ENCODE measurements around the gene OR1E2.
"Not testable (repeated sequence)": the region's sequence is repeated elsewhere in the genome, so short reads cannot be mapped to it uniquely, and the experiment has no call there.

The OR1E2 gene, protein sequence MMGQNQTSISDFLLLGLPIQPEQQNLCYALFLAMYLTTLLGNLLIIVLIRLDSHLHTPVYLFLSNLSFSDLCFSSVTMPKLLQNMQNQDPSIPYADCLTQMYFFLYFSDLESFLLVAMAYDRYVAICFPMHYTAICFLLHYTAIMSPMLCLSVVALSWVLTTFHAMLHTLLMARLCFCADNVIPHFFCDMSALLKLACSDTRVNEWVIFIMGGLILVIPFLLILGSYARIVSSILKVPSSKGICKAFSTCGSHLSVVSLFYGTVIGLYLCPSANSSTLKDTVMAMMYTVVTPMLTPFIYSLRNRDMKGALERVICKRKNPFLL

DNA sequence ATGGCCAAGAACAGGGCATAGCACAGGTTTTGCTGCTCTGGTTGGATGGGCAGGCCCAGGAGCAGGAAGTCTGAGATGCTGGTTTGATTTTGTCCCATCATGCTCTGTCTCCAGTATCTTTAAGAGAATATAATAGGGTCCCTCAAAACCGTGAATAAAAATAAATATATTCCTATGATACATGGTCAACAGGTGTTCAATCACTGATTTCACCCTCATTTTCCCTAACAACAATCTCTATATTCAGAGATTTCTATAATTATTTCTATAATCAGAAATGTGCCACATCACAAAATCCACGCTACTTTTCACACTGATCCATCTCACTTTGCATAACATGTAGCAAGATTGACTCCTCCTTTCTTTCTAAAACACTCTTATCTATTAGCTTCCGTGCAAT, at the start of gene OR1E2:
Gene OR1E2 (minus strand): TSS at position 101 of the 400 bp plus-strand sequence. CDS start 0 bp downstream, at position 101.
- DNase-seq, result no peak

DNA sequence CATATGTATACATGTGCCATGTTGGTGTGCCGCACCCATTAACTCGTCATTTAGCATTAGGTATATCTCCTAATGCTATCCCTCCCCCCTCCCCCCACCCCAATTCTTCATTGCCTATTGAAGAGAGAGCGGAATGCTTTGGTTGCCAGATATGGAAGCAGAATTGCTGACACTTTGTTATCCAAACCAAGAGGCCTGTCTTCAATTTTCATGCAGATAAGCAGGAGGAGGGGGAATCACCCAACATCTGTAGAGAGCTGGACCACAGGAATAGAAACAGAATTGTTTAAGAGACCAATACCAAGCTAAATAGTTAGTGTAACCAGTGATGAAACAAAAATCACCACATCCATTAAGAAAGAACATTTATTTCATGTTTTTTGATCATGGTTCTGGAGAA, 49.2 kb upstream of the OR1E2 start:
- no peak for DNase-seq

DNA sequence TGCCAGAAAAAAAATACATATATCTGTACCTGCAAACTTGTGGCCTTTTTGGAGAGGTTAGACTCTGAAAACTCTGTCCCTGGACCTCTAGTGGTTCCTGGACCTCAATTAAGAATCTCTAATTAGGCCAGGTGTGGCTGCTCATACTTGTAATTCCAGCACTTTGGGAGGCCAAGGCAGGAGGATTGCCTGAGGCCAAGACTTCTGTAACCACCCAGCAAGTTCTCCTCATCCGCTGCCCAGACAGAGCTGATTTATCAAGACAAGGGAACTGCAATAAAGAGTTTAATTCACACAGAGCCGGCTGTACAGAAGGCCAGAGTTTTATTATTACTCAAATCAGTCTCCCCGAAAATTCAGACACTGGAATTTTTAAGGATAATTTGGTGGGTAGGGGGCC, 46.3 kb upstream of the OR1E2 start:
- no peak for DNase-seq

DNA sequence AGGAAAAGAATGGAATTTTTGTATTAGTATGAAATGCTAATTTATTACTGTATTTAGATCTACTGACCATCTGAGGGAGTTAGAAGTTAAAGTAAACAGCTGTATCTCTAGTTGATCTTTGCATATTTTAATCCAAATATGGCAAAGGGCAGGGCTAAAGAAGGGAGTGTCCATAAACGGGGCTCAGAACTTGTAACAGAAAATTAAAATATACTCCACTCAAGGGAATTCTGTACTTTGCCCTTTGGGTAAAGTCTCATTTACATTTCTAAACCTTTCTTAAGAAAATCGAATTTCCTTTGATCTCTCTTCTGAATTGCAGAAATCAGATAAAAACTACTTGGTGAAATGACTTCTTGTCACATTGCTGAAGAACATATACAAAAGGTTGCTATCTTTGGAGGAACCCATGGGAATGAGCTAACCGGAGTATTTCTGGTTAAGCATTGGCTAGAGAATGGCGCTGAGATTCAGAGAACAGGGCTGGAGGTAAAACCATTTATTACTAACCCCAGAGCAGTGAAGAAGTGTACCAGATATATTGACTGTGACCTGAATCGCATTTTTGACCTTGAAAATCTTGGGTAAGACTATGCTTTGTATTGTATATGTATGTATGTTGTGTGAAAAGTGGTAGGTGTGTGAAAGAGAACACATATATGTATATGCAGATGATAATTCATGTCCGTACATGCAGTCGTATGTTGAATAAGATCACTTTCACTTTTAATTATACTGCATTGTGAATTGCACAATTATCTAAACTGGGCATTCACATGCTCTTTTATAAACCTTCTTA, 42.4 kb upstream of the OR1E2 start, which contains the start of gene ASPA:
Gene ASPA (plus strand): TSS at position 186 of the 799 bp plus-strand sequence. CDS start 163 bp downstream, at position 349.
- no peak for DNase-seq

DNA sequence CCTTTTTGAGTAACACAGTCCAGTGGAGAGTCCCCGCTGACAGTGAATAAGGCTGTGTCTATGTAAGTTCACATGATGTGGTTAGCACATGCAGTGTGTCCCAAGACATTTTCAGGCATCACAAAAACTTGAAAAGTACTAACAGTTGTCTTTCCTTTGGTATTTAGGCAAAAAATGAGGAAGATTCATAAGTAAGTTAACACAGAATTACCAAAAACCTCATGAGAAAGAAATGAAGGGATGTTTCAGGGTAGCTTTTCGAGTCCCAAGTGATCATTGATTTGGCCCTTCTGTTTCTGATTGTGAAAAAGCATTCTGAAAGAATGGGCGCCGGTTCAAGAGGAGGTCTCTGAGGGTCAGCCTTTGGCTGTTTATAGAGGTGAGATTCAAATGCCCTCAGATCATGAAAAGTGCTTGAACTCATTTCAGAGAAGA, 41.6 kb upstream of the OR1E2 start:
- DNase-seq, result no peak

DNA sequence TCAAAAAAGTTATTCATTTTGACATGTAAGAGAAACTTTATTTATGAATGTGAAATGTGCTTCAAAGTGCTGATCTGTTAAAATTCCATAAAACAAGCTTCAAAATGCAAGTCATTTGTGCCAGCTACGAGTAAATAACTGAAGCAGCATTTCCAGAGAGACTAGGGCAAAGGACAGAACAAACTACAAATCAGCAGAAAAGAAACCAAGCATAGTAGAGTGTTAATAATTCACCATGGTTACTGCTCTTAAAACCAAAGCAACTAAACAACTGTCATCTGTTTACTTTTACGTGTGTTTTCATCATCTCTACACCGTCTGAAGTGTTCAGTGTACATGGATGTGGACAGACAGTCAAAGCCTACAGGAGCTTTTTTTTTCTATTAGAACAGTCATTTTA, 40.6 kb upstream of the OR1E2 start:
- no peak for DNase-seq

DNA sequence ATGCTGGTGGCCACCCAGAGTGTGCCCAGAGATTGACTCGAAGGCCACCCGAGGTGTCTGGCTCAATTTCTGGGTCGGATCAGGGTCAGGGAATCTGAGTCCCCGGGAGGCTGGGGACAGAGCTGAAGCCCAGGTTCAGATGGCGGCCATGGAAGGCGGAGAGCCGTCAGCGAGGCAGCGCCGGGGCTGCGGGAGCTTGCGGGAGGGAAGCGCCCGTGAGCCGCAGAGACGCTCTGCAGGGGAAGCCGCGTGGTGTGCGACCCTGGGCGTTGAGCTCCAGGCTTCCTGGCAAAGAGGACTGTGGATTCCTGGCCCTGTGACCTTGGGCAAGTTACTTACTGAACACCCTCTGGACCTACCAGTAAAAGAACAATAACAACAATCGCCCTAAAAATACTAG, 38.5 kb upstream of the OR1E2 start:
- DNase-seq, result no peak

DNA sequence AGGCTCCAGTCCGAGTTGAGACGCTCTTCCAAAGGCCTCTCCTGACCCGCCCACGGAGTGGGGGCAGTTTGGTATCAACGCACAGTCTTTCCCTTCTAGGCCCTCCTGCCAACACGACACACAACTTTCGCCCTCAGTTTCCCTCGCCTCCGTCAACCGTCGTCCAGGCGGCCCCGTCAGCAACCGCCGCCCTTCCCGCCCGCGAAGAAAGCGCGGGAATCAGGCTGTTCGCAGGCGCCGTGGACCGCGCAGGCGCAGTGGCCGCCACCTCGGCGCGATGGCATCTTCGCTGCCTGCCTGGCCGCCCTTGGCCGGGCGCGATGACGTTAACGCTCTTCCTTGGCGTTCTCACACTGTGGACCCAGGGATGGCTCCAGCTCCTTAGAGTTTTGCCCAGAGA, 38.0 kb upstream of the OR1E2 start, which contains the start of gene SPATA22:
Gene SPATA22 (minus strand): TSS at position 221 of the 400 bp plus-strand sequence. CDS start 2,494 bp downstream, outside the sequence.
- DNase-seq, result no peak

DNA sequence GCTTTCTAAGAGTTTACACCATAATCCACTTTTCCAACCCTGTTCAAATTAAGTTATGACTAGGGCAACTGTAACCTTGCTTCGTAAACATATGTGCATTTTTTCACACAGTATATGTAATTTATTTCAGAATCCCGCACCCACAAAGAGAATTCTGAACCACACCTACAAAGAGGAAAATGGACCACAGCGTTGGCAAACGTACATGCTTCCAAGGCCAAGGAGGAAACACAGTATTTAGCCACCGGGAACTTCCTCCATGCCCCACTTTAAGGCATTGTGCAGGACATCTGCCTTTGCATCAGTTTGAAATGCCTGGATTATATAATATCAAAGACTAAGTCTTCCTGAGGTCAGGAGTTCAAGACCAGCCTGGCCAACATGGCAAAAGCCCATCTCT, 35.9 kb upstream of the OR1E2 start:
- no peak for DNase-seq

DNA sequence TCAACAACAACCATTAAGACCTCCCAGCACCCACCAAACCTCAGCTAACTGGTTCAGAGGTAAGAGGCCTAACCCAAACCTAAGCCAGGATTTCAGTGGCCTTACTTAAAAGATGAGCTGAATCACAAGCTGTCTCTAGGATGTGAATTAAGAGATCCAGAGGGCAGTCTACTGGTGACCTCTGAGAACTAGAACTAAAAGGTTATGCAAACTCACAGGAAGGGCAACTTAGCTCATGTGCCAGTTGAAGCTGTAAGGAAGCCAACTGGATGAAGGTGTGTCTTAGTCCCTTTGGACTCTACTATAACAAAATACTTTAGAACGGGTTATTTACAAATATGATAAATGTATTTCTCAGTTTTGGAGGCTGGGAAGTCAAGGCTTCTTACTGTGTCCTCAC, 32.7 kb upstream of the OR1E2 start:
- DNase-seq, result not testable (repeated sequence)

DNA sequence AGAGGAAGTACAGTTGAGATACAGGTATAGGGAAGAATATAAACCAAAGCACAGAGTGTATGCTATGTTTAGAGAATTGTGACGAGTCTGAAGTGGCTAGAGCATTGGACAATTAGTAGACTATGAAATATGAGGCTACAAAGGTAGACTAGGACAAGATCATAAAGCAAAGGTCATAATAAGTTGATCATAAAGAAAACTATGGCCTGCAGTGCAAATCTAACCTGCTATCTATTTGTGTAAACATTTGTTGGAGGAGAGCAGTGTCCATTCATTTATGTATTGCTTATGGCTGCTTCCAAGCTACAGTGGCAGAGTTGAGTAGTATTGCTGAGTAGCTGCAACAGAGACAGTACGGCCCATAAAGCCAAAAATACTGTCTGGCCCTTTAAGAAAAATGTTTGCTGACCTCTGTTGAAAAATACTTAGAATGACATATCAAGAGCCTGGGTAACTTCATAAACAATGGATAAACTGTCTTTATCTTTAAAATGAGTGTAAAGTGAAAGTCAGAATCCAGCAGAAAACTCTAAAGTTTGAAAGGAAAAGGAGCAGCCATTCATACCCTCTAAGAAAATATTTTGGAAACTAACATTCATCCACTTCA, 14.5 kb upstream of the OR1E2 start:
- no peak for DNase-seq

DNA sequence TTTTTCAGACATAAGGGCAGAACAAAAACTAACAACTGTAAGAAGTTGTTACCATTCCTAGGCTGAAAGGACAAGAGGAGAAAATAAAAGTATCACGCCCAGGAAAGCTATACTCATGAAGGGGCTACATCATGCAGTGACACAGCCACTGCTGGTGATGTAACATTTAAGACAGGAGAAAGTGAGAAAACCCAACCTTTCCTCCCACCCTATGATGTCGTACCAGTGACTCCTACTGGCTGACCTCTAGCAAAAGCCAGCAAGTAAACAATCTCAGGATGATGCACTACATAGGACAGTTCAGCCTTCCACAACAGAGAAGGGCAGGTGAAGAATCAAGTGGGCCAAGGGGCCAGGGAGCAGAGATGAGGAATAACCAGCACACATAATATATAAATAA, 14.0 kb upstream of the OR1E2 start:
- DNase-seq, result peak; percentile 8

DNA sequence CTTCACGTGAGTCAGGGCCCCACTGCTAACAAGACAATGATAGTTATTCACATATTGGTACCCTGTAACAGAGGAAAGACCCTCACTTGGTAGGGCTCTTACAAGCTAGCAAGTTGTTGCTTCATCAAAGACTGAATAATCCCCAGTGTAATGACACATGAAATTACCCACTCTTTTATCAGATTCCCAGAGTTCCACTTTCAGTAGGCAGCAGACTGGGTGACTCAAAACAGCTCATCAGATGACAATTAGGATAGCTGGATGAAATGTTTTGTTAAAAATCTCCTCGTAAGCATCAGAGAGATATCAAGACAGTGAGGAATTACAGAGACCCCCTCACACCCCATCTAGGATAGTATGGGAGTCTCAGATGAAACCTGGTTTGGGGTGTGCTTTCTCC, 6.8 kb upstream of the OR1E2 start:
- no peak for DNase-seq

DNA sequence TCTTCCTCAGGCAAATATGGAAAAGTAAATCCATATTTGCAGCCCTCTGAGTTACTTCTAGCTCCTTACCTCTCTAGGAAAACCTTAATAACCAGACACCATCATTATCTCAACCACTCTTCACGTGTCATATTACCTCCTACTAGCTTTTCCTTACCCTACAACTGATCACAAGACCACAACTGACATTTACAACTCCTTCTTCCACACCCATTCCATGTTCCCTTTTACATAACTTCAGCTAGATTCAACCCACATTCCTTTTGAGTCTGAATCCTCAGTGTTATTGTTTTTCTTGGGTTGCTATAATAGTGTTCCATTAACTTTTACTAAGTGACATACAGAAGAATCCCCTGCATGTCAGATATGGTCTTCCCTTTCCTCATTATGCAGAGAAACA, 4.7 kb upstream of the OR1E2 start:
- no peak for DNase-seq

DNA sequence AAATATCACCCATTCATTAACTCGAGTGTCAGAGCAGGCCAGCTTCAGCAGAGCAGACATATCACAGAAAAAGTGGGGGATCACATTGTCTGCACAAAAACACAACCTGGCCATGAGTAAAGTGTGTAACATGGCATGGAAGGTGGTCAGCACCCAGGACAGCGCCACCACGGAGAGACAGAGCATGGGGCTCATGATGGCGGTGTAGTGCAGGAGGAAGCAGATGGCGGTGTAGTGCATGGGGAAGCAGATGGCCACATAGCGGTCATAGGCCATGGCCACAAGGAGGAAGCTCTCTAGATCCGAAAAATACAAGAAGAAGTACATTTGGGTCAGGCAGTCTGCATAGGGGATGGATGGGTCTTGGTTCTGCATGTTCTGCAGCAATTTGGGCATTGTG, 426 bp downstream of the OR1E2 start:
- DNase-seq, result peak; percentile 11

DNA sequence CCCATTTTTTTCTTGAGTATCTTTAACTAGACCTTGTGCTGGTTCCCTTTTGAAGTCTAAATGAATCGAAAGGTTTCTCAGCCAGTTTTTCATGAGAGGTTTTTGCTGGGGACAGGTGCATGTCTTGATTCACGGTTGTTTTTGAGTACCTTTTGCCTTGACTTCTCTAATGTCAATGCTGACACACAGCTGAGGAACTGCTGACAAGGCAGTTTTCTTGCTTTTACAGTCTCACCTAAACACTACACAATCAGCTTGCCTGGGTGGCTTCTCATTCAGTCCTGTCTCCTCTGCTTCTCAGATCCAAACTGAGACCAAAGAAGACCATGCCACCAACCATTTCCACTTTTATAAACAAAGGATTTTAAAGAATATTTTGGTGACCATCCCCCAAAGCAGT, 15.4 kb downstream of the OR1E2 start:
- DNase-seq, result no peak

DNA sequence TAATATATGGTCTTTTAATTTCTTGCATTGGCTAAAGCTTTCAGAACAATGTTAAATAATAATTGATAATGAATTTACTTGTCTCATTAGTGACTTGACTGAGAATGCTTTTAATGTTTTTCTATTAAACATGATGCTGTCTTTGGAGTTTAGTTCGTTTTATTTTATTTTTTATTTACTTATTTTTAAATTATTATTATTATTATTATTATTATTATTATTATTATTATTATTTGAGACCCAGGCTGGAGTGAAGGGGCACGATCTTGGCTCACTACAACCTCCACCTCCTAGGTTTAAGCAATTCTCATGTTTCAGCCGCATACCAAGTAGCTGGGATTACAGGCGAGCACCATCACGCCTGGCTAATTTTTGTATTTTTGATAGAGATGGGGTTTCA, 18.0 kb downstream of the OR1E2 start:
- DNase-seq, result no peak

DNA sequence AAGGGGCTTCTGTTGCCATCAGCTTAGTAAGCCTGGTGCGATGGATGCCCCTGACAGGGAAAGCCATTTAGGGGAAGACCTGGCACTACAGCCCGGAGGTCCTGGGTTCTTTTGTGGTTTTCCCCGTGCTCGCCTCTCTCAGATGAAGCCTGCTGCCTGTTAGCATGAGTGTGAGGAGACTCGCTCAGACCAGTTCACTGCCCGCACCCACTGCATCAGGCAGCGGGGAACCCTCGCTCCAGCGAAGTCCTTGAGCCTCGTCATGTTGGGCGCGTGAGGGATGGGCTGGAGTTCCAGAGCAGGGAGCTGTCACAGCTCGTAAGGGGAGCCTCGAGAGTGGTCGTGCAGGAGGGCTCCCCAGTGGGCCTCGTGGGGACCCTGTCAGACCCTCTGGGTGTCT, 21.4 kb downstream of the OR1E2 start:
- not testable (repeated sequence) for DNase-seq

DNA sequence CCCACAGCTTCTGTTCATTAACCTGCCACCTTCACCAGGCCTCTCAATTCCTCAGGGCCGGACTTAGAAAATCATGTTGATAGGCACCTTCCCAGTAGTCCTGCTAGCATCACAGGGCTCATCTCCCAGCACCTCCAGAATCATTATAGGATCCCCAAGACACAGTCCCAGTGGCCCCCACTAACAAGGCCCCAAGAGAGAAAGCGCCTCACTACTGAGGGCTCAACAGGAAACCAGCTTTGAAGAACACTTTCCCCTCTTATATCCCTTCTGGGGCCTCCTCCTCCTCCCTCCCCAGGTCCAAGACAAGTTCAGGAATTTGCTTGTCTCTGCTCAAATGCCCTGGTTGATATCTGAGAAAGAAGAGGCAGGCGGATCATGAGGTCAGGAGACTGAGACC, 22.6 kb downstream of the OR1E2 start, which contains the start of gene OR3A3:
Gene OR3A3 (plus strand): TSS at position 301 of the 400 bp plus-strand sequence.
- no peak for DNase-seq

DNA sequence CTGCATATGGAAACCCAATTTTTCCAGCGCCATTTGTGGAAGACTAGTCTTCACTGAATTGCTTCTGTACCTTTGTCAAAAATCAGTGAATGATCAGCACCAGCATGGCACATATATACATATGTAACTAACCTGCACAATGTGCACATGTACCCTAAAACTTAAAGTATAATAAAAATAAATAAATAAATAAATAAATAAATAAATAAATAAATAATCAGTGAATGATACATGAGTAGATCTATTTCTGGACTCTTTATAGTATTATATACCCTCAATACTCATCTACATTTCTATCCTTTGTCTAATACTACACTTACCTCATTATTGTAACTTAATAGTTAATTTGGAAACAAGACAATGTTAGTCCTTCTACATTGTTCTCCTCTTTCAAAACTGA, 29.8 kb downstream of the OR1E2 start:
- DNase-seq, result not testable (repeated sequence)

DNA sequence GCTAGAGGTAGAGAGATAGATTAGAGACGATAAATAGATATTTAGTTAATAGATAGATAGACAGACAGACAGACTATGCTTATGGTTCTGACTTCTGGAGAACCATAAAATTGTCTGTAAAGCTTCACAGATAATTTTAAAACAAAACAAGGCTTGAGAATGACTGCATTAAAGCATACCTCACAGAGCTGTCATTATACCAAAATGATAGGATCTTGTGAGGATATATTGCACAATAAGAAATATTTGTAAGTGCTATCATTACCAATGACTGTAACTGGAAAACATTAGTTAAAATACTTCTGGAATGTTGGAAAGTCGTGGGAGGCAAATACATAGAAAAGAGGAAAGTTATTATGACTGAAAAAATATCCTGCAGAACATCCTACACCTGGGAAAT, 31.9 kb downstream of the OR1E2 start:
- no peak for DNase-seq

DNA sequence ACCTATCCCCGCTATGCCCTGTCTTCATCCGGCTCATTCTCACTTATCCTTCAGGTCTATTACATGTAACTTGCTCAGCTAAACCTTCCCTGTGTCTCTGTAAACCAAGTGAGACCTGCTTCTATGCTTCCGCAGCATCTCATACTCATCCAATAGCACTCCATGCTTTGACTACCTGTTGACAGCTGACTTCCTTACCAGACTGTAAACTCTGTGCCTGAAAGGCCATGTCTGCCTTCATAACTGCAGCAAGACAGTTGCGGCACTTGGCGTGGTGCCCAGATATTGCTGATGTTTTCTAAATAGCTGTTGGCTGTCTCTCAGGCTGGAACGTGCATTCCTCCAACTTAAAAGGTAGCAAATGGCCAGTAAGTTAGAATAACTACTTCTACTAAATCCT, 33.6 kb downstream of the OR1E2 start:
- no peak for DNase-seq

DNA sequence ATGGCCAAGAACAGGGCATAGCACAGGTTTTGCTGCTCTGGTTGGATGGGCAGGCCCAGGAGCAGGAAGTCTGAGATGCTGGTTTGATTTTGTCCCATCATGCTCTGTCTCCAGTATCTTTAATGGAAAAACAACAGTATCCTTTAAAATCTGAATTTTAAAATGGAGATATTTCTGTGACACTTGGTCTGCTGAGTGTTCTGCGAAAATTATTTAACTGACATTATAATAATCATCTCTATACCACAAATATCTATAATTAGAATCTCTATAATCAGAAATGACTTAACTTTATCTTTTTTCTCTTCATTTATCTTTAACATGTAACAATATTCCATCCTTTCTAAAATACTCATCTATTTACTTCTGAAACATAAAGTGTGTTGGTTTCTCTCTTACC, 35.3 kb downstream of the OR1E2 start, which contains the start of gene OR1E1:
Gene OR1E1 (minus strand): TSS at position 101 of the 400 bp plus-strand sequence. CDS start 0 bp downstream, at position 101.
- DNase-seq, result no peak

Data from CD4-positive, alpha-beta T cell treated with Interleukin-10 for 1 hour (primary cell).